ENCODE results near the gene CYP46A1.
A peak's percentile ranks its signal among the peaks of the same experiment; 100 is the strongest.

CYP46A1 gene

GRCh38 chr14:99675382-99675835 is 8.7 kb upstream of the CYP46A1 start:
- Mint-ChIP-seq H3K36me3 (ENCODE audit: low read depth) (no peaks in the 10 kb centered on the region), H3K4me3 (no peak overlapping the region), H3K9me3 (peaks cover 6% of the 10 kb centered on the region), H3K27ac (no peak overlapping the region), H3K4me1 (ENCODE audit: low read depth) (peaks cover 18% of the 10 kb centered on the region), H3K27me3 (peaks cover 7% of the 10 kb centered on the region)

DNA sequence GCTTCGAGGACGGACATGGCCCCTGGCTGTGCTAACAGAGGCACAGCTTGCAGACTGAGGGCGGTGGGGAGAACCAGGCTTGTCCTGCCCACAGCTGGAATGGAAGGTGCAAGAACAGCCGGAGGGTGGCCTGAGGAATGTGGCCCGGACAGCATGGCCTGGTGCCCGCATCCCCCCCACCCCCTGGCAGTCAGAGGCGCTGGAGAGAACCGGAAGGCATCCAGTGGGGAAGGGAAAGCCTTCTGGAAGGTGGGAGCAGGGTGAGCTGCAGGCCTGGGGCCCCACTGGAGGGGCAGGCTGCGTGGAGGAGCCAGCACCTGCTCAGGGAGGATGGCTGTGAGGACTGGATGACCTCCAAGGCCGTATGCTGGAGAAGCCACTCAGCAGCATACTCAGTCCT is 8.1 kb upstream of the CYP46A1 start:
- no peaks in the 10 kb centered on the region for H3K36me3 Mint-ChIP-seq (ENCODE audit: low read depth)
- peaks cover 18% of the 10 kb centered on the region for H3K4me1 Mint-ChIP-seq (ENCODE audit: low read depth)
- no peak overlapping the region for H3K27ac Mint-ChIP-seq
- peaks cover 6% of the 10 kb centered on the region for H3K9me3 Mint-ChIP-seq
- H3K4me3 Mint-ChIP-seq, result no peak overlapping the region
- H3K27me3 Mint-ChIP-seq, result peaks cover 7% of the 10 kb centered on the region

DNA sequence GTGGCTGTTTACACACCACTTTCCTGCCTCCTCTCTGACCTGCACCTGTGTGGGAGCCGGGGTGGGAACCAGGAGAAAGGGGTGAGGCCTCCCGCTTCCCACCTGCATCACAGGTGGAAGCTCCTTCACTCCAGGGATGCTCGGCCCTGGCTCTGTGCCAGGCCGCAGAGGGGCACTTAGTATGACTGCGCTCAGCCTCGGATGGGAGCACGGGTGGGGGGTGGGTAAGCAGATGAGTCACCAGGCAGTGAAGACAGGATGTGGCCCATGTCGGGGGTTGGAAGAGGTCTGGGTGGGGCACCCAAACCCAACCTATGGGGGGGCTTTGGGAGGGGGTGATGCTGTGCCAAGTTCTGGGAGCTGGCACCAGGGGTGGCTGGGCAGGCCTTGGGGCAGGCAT is 7.4 kb upstream of the CYP46A1 start:
- peaks cover 7% of the 10 kb centered on the region for H3K27me3 Mint-ChIP-seq
- no peaks in the 10 kb centered on the region for H3K36me3 Mint-ChIP-seq (ENCODE audit: low read depth)
- H3K4me1 Mint-ChIP-seq (ENCODE audit: low read depth), result peaks cover 18% of the 10 kb centered on the region
- H3K4me3 Mint-ChIP-seq, result no peak overlapping the region
- no peak overlapping the region for H3K27ac Mint-ChIP-seq
- peaks cover 6% of the 10 kb centered on the region for H3K9me3 Mint-ChIP-seq

DNA sequence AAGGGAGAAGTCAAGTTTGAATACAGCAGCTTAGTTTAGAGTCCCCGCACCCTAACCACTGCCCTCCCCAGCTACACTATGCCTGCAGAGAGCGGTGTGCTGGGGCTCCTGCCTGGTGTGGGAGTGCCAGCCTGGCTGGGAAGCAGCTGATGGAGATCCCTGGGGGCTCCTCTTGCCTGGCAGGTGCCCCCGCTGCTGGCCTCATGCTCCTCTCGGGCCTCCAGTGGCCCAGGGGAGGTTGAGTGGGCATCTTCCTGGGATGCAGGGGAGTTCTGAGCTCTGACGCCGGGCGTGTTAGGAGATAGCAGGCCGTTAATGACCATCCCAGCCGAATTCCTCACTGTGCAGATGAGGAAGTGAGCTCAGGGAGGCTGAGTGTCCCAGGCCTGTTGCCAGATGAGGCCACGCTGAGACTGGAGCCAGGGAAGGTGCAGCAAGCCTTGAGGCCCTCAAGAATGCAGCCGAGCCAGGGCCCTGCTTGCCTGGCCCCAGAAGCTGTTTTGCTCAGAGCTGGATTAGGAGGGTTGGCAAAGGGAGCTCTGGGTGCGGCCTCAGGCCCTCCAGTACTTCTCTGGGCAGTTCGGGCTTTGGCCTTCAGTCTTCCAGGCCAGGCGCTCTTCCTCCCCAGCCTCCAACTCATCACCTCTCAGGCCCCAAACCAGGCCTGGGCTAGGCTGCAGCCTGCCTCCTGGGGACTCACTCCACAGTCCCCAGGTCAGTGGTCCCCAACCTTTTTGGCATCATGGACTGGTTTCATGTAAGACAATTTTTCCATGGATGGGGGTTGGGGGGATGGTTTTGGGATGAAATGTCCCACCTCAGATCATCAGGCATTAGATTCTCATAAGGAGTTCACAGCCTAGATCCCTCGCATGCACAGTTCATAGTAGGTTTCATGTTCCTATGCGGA is 6.6 kb upstream of the CYP46A1 start:
- Mint-ChIP-seq H3K4me1 (ENCODE audit: low read depth) (peaks cover 17% of the 10 kb centered on the region), H3K27ac (no peak overlapping the region), H3K27me3 (peaks cover 7% of the 10 kb centered on the region), H3K36me3 (ENCODE audit: low read depth) (no peaks in the 10 kb centered on the region), H3K9me3 (peaks cover 6% of the 10 kb centered on the region), H3K4me3 (no peak overlapping the region)

DNA sequence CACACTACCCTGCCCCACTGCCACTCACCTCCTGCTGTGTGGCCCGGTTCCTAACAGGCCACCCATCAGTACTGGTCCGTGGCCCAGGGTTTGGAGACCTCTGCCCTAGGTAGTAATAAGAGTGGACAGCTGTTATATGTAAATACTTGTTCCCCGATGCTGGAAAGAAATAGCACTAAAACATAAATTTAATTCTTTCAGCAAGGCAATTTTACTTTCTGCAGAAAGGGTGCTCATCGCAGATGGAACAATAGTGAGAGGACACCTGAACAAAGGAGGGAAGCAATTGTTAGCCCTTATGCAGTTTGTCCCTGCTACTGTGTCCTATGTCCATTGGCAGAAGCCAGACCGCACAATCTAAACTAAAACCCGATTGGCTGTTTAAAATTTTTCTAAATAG is 5.9 kb upstream of the CYP46A1 start:
- Mint-ChIP-seq H3K27ac (no peak overlapping the region), H3K9me3 (peaks cover 6% of the 10 kb centered on the region), H3K36me3 (ENCODE audit: low read depth) (no peaks in the 10 kb centered on the region), H3K27me3 (peaks cover 7% of the 10 kb centered on the region), H3K4me3 (no peak overlapping the region), H3K4me1 (ENCODE audit: low read depth) (peaks cover 16% of the 10 kb centered on the region)

GRCh38 chr14:99679111-99679510 is 5.0 kb upstream of the CYP46A1 start:
- no peak overlapping the region for H3K4me3 Mint-ChIP-seq
- H3K4me1 Mint-ChIP-seq (ENCODE audit: low read depth), result peaks cover 16% of the 10 kb centered on the region

DNA sequence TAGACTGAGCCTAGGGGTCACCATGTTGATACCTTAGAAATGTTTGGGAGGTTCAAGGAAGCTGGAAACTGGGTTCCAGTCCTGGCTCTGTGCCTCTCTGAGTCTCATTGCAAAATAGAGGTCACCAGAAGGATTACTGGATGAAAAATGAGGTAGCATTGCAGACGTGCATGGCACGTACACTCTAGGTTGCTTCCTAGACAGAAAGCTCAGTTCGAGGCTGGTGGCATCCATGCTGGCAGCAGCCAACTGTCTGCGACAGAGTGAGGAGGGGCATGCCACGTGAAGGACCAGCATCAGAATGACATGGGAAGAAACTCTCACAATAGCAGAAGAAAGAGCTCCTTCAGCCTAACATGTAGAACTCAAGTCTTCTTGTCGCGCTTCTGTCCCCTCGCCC is 4.6 kb upstream of the CYP46A1 start:
- H3K27ac Mint-ChIP-seq, result no peak overlapping the region
- no peaks in the 10 kb centered on the region for H3K36me3 Mint-ChIP-seq (ENCODE audit: low read depth)
- H3K27me3 Mint-ChIP-seq, result peaks cover 2% of the 10 kb centered on the region
- no peak overlapping the region for H3K4me3 Mint-ChIP-seq
- peaks cover 6% of the 10 kb centered on the region for H3K9me3 Mint-ChIP-seq
- H3K4me1 Mint-ChIP-seq (ENCODE audit: low read depth), result peaks cover 16% of the 10 kb centered on the region

More at GRCh38 chr14:99679111-99679510, 5.0 kb upstream of the CYP46A1 start:
- Mint-ChIP-seq H3K36me3 (ENCODE audit: low read depth) (no peaks in the 10 kb centered on the region), H3K27ac (no peak overlapping the region), H3K27me3 (peaks cover 7% of the 10 kb centered on the region), H3K9me3 (peaks cover 6% of the 10 kb centered on the region)

DNA sequence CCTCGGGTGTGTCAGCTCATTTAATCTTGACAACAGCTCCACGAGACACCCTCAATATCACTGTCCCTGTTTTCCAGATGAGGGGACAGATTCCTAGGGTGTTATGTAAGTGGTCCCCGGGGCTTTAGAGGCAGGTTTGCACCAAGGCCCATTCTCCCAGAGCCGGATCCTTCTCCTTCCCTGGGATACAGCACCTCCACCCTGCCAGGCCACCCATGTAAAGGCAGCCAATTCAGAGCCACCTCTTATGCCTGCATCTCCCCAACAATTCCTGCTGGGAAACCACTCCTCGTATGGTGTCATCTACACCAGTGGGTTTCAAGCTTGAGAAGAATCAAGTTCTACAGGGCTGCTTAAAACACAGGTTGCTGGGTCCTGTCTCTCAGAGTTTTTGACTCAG is 4.1 kb upstream of the CYP46A1 start:
- Mint-ChIP-seq H3K9me3 (peaks cover 6% of the 10 kb centered on the region), H3K27ac (no peak overlapping the region), H3K36me3 (ENCODE audit: low read depth) (no peaks in the 10 kb centered on the region), H3K27me3 (no peaks in the 10 kb centered on the region), H3K4me3 (no peak overlapping the region), H3K4me1 (ENCODE audit: low read depth) (peaks cover 16% of the 10 kb centered on the region)

GRCh38 chr14:99681101-99681831 is 2.8 kb upstream of the CYP46A1 start:
- Mint-ChIP-seq H3K36me3 (ENCODE audit: low read depth) (no peaks in the 10 kb centered on the region), H3K4me1 (ENCODE audit: low read depth) (peaks cover 11% of the 10 kb centered on the region), H3K4me3 (no peak overlapping the region), H3K27me3 (peaks cover 7% of the 10 kb centered on the region), H3K27ac (no peak overlapping the region), H3K9me3 (peaks cover 6% of the 10 kb centered on the region)

DNA sequence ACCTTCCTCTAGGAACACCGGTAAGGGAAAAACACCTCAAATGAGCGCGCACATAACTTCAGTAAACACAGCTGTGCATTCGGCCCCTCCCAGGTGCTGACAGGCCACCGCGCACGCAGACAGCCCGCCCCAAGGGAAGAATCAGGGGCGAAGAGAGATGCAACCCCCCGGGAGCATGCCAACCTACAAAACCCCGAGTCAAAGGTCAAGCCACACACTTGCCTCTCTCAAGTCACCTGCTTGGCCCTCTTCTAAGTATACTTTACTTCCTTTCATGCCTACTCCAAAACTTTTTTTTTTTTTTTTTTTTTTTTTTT is 2.3 kb upstream of the CYP46A1 start:
- Mint-ChIP-seq H3K4me3 (no peak overlapping the region), H3K27me3 (peaks cover 7% of the 10 kb centered on the region), H3K36me3 (ENCODE audit: low read depth) (no peaks in the 10 kb centered on the region), H3K9me3 (peaks cover 6% of the 10 kb centered on the region), H3K4me1 (ENCODE audit: low read depth) (peaks cover 6% of the 10 kb centered on the region), H3K27ac (no peak overlapping the region)

DNA sequence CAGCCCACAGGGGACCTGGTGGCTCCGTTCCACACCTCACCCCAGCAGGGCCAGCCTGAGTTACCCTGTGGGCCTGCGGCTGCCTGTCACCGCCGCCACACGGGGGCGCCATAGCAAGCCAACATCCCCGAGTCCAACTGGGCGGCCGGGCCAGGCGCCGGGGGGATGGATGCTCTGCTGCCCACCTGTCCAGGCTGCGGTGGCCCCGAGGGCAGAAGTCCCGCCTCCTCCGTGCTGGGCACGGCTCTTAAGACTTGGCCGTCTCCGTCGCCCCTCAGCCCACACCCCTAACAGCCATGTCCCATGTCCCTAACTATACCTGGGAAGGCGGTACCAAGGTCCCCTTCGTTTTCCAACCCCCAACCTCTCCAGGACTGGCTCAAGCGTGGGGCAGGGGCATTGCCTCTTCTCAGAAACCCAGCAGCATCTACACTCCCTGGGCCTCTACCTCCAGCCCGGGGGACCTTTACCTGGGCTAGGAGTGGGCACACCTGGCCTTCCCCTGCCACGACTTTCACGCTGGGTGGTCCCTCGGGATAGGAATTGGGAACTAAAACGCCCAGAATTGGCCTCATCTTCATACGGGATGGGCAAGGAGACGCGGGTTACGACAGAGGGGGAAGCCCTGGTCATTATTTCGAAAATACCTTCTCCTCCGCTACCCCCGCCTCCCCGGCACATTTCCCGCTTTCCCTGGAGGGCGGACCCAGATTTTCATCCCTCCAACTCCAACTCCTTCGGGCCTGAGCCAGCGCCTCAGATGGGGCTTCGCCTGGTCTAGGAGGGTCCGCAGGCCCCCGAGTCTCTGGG is 1.1 kb upstream of the CYP46A1 start:
- H3K9me3 Mint-ChIP-seq, result peaks cover 6% of the 10 kb centered on the region
- H3K4me3 Mint-ChIP-seq, result peak overlapping the region; percentile 86
- H3K4me1 Mint-ChIP-seq (ENCODE audit: low read depth), result peaks cover 4% of the 10 kb centered on the region
- no peaks in the 10 kb centered on the region for H3K36me3 Mint-ChIP-seq (ENCODE audit: low read depth)
- H3K27ac Mint-ChIP-seq, result peak overlapping the region; percentile 71
- H3K27me3 Mint-ChIP-seq, result peaks cover 11% of the 10 kb centered on the region

- Mint-ChIP-seq H3K9me3 (no peaks in the 10 kb centered on the region), H3K27ac (no peak overlapping the region), H3K4me3 (no peak overlapping the region), H3K4me1 (ENCODE audit: low read depth) (peaks cover 10% of the 10 kb centered on the region), H3K36me3 (ENCODE audit: low read depth) (no peaks in the 10 kb centered on the region), H3K27me3 (peaks cover 18% of the 10 kb centered on the region)
Observed at GRCh38 chr14:99684410-99684934, 374 bp downstream of the CYP46A1 start.

GRCh38 chr14:99685151-99685591 is 1.1 kb downstream of the CYP46A1 start:
- H3K36me3 Mint-ChIP-seq (ENCODE audit: low read depth), result no peaks in the 10 kb centered on the region
- peaks cover 10% of the 10 kb centered on the region for H3K4me1 Mint-ChIP-seq (ENCODE audit: low read depth)
- peaks cover 25% of the 10 kb centered on the region for H3K27me3 Mint-ChIP-seq
- no peak overlapping the region for H3K27ac Mint-ChIP-seq
- peak overlapping the region; percentile 53 for H3K4me3 Mint-ChIP-seq
- no peaks in the 10 kb centered on the region for H3K9me3 Mint-ChIP-seq

- Mint-ChIP-seq H3K27me3 (peaks cover 27% of the 10 kb centered on the region), H3K9me3 (no peaks in the 10 kb centered on the region), H3K4me3 (peak overlapping the region; percentile 53), H3K4me1 (ENCODE audit: low read depth) (peaks cover 10% of the 10 kb centered on the region), H3K36me3 (ENCODE audit: low read depth) (no peaks in the 10 kb centered on the region), H3K27ac (no peak overlapping the region)
Observed at GRCh38 chr14:99685596-99685995, 1.5 kb downstream of the CYP46A1 start.
